ENCODE measurements around the gene GTF3A. TPM values are rescaled to one million over a fixed set of nuclear protein-coding genes. Genes with fewer than 3 reads are reported as not detected.
A peak's percentile ranks its signal among the peaks of the same experiment; 100 is the strongest.

GTF3A gene
- total and polyA plus RNA-seq, 2 of the 8 experiments (the other 6 are each of a cell fraction or from before 2014, with no cell fraction given), result 41.6 to 96.5 TPM

DNA sequence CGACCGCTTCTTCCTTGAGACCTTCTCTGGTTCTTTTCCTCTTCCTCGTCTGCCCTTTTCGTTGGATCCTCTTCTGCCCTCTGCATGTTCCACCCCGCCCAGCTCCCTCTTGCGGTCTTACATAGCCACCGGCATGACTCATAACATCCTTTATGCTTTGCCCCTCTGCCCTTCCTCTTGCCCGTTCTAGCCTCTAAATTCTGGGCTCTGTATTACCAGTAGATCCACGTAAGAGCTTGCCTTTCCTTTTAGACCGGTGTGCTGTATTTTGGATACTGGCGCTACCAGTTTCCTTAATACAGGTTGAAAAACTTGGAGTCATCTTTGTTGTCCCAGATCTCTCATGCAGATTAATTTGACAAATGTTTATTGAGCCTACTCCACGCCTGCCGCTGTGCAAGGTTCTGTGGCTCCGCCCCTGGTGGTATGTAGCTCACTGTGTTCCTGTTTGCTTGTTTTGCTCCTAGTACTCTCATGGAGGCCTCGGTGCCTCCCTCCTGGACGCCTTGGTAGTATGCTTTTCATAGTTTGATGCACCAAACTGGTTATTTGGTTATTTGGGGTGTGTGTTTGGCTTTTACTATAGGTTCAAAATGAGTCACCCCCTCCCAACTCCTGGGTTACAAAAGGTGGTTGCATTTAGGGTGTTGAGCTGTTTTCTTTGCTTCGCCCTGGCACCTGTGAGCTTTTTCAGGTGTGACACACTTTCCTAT lies 1.7 kb downstream of the GTF3A start:
- H2BK15ac ChIP-seq (ENCODE audit: low read length), result no peak overlapping the region
- H3K56ac ChIP-seq (replicated peaks; ENCODE audit: insufficient read length, low read depth, low read length), result no peak overlapping the region
- H3K79me1 ChIP-seq (ENCODE audit: low read depth, low read length), result peaks cover 13% of the 10 kb centered on the region
- POLR2A ChIA-PET (ENCODE audit: partially characterized antibody), result interaction anchor here (0.9 to 2.1 kb wide), 5 partner anchors 9 to 46 kb away, joined by 3 to 9 read pairs (median 4); partner anchors contain the start of gene MTIF3
- no peak overlapping the region for H2AK5ac ChIP-seq (ENCODE audit: low read depth, low read length)
- H2BK12ac ChIP-seq (ENCODE audit: low read depth, low read length), result no peak overlapping the region
- DNase-seq (ENCODE audit: low read depth in 1 of 2, low spot score in 2 of 2) (peak in 1 of 2 experiments; percentile 55), FAIRE-seq (no peak)
- no peaks in the 10 kb centered on the region for H3K9me3 ChIP-seq (ENCODE audit: insufficient read depth in 2 of 2, low read depth in 1 of 2, low read length in 1 of 2)
- H3K4me1 ChIP-seq (replicated peaks in 1 of 4; ENCODE audit: control insufficient read depth in 3 of 4, insufficient read depth in 4 of 4, low read length in 3 of 4), result peaks cover 0 to 17% (median 9%) of the 10 kb centered on the region in 4 experiments; a peak in 5 of 7 replicates
- no peak overlapping the region for H3K4ac ChIP-seq (replicated peaks; ENCODE audit: insufficient read length, low read depth, low read length)
- peaks cover 0 to 26% of the 10 kb centered on the region in 2 experiments; a peak in 2 of 4 replicates for H3K79me2 ChIP-seq (ENCODE audit: control insufficient read depth in 1 of 2, insufficient read depth in 2 of 2, low read length in 2 of 2)
- WGBS, 2 experiments (ENCODE audit: extremely low coverage in 1 of 2, insufficient coverage in 1 of 2, insufficient read length in 1 of 2, insufficient replicate concordance in 2 of 2, low coverage in 1 of 2, low lambda C conversion rate in 2 of 2, missing lambda C conversion rate in 1 of 2), result 46% methylated on average over 17 of the region's 17 CpGs; no CpG with 5 or more reads in 1 of the 2 experiments
- H3K4me3 ChIP-seq (ENCODE audit: extremely low read depth in 1 of 4, insufficient read depth in 2 of 4, low read depth in 3 of 4, low read length in 4 of 4), result peak overlapping the region; percentile 68 to 78 (median 71); a peak in 7 of 8 replicates
- no peak overlapping the region for H4K8ac ChIP-seq (ENCODE audit: extremely low read depth, insufficient read depth, low read length)
- H3K36me3 ChIP-seq (ENCODE audit: control insufficient read depth in 2 of 4, insufficient read depth in 4 of 4, low read length in 3 of 4), result peaks cover 4 to 39% (median 24%) of the 10 kb centered on the region in 4 experiments
- H2BK120ac ChIP-seq (replicated peaks; ENCODE audit: low read depth, low read length), result no peak overlapping the region
- no peak overlapping the region; a peak in 2 of 7 replicates for H3K9ac ChIP-seq (replicated peaks in 1 of 4; ENCODE audit: extremely low read depth in 1 of 4, low read depth in 3 of 4, low read length in 3 of 4)
- H4K91ac ChIP-seq (replicated peaks; ENCODE audit: insufficient read length, low read length), result no peak overlapping the region
- CTCF ChIA-PET (ENCODE audit: partially characterized antibody), result interaction anchor here (0.5 to 4.1 kb wide), 19 partner anchors 10 to 479 kb away, joined by 3 to 38 read pairs (median 7); no protein-coding TSS in a partner anchor
- H2BK20ac ChIP-seq (ENCODE audit: low read length), result no peak overlapping the region
- H3K27ac ChIP-seq (ENCODE audit: low read depth, low read length), result no peak overlapping the region
- peaks cover 13% of the 10 kb centered on the region for H3K23me2 ChIP-seq (ENCODE audit: low read depth, low read length)
- peaks cover 0 to 5% (median 3%) of the 10 kb centered on the region in 4 experiments; a peak in 2 of 7 replicates for H3K27me3 ChIP-seq (replicated peaks in 1 of 4; ENCODE audit: control insufficient read depth in 3 of 4, extremely low read depth in 1 of 4, insufficient read depth in 3 of 4, low read length in 3 of 4)
- H2BK5ac ChIP-seq (ENCODE audit: low read depth, low read length), result peak overlapping the region; percentile 9; the same call in 1 of the 2 replicates
- no peak overlapping the region for H4K5ac ChIP-seq (ENCODE audit: insufficient read length, low read depth, low read length)
- H3K18ac ChIP-seq (ENCODE audit: extremely low read depth, low read length), result no peak overlapping the region; the same call in 1 of the 2 replicates
- H3K23ac ChIP-seq (ENCODE audit: insufficient read length), result no peak overlapping the region
- no peak overlapping the region for H2AFZ ChIP-seq (ENCODE audit: low read length)
- peaks cover 0 to 3% of the 10 kb centered on the region in 2 experiments for H4K20me1 ChIP-seq (replicated peaks in 1 of 2; ENCODE audit: control insufficient read depth in 1 of 2, insufficient read depth in 2 of 2, low read length in 2 of 2)
- H3K4me2 ChIP-seq (ENCODE audit: insufficient read depth in 1 of 2, low read depth in 2 of 2, low read length in 2 of 2), result peak overlapping the region; percentile 97 to 99
- no peak overlapping the region for H3K14ac ChIP-seq (ENCODE audit: insufficient read length)
- TF ChIP-seq POU5F1 (IDR thresholded peaks at IDR 0.05; ENCODE audit: low read depth, low read length) (no peak), BACH1 (IDR thresholded peaks at IDR 0.05; ENCODE audit: low read length) (no peak), JUND (IDR thresholded peaks at IDR 0.05; ENCODE audit: low read length) (peak; percentile 89), RAD21 (IDR thresholded peaks at IDR 0.05 in 1 of 2, conservative IDR thresholded peaks at IDR 0.05 in 1 of 2; ENCODE audit: low read depth in 2 of 2, low read length in 2 of 2) (peak; percentile 41 to 60), EP300 (IDR thresholded peaks at IDR 0.05; ENCODE audit: borderline replicate concordance in 1 of 2, low read depth in 2 of 2, low read length in 2 of 2) (no peak)
